CD4-positive, alpha-beta T cell (primary cell): Measurements from ENCODE around the gene MAP2K3. TPM values are rescaled to one million over a fixed set of nuclear protein-coding genes. Genes with fewer than 3 reads are reported as not detected.

Experiments used
- ATAC-seq: fragments of 200-7000 bp; cut with Tn5 transposase; one replicate; pipeline ENCODE4 v1.10.0; 2022; ENCODE audit warnings: mild to moderate bottlenecking; ENCODE audit not compliant: poor library complexity
- CTCF ChIA-PET: fragments of 350-600 bp; sonication (Branson Sonifier 250); formaldehyde crosslinking; loops from one replicate; lab custom pipeline; 2021; ENCODE audit warnings: antibody characterized with exemption, inconsistent platforms; lab: Charles Lee
- POLR2A ChIA-PET: fragments of 350-600 bp; sonication (Branson Sonifier 250); formaldehyde crosslinking; loops from one replicate; lab custom pipeline; 2021; ENCODE audit warnings: antibody characterized with exemption, inconsistent platforms; lab: Charles Lee
- DNase-seq, 14 experiments: peaks; one replicate each; pipeline ENCODE4 v3.0.0-alpha.2; 2013 to 2020; ENCODE audit warnings: mixed read lengths in 2 of 14
- H3K27ac ChIP-seq, 2 donors: one replicate each; pipeline versions ENCODE4 v1.5.1 to v1.7.0; 2013; ENCODE audit warnings: low read length in 2 of 2, low read depth in 1 of 2, mild to moderate bottlenecking in 1 of 2
- H3K27me3 ChIP-seq, 2 experiments: 1 replicate in 1 of 2; 2 replicates in 1 of 2; pipeline versions ENCODE4 v1.6.1 to v1.7.0; 2013; ENCODE audit warnings: low read length in 2 of 2, control low read depth in 1 of 2, mild to moderate bottlenecking in 1 of 2, moderate library complexity in 1 of 2; ENCODE audit not compliant: insufficient read depth in 2 of 2, control insufficient read depth in 1 of 2
- H3K36me3 ChIP-seq: one replicate; pipeline ENCODE4 v1.6.1; 2013; ENCODE audit warnings: low read length, control low read depth; ENCODE audit not compliant: insufficient read depth
- H3K4me1 ChIP-seq: one replicate; pipeline ENCODE4 v1.6.1; 2013; ENCODE audit warnings: low read length, control low read depth; ENCODE audit not compliant: insufficient read depth
- H3K4me3 ChIP-seq: one replicate; pipeline ENCODE4 v1.5.1; 2013; ENCODE audit warnings: mild to moderate bottlenecking, low read length, moderate library complexity
- H3K9me3 ChIP-seq, 2 experiments: 1 replicate in 1 of 2; 2 replicates in 1 of 2; pipeline versions ENCODE4 v1.6.1 to v1.7.0; 2013; ENCODE audit warnings: low read length in 2 of 2, mild to moderate bottlenecking in 2 of 2, control low read depth in 1 of 2, moderate library complexity in 1 of 2; ENCODE audit not compliant: control insufficient read depth in 1 of 2, insufficient read depth in 1 of 2
- H3K27ac Mint-ChIP-seq: one replicate; pipeline ENCODE4 v1.8.0; 2020; ENCODE audit warnings: mixed read lengths
- H3K27me3 Mint-ChIP-seq: one replicate; pipeline ENCODE4 v1.8.0; 2021; ENCODE audit warnings: mixed read lengths
- H3K36me3 Mint-ChIP-seq: one replicate; pipeline ENCODE4 v1.8.0; 2021; ENCODE audit warnings: low read depth, mixed read lengths
- H3K4me1 Mint-ChIP-seq: one replicate; pipeline ENCODE4 v1.8.0; 2021; ENCODE audit warnings: low read depth, mixed read lengths
- H3K4me3 Mint-ChIP-seq: one replicate; pipeline ENCODE4 v1.8.0; 2020; ENCODE audit warnings: mild to moderate bottlenecking, mixed read lengths
- H3K9me3 Mint-ChIP-seq: one replicate; pipeline ENCODE4 v1.8.0; 2020; ENCODE audit warnings: mixed read lengths
- CTCF ChIP-seq: fragments of 200-600 bp; IDR thresholded peaks from one replicate; pipeline ENCODE4 v1.8.0; 2022; ENCODE audit warnings: antibody characterized with exemption, mild to moderate bottlenecking
- intact Hi-C, 2 experiments: fragments of 100-400 bp; cut with DNase I in 1 of 2; cut with micrococcal nuclease in 1 of 2; formaldehyde crosslinking; loops; one replicate each; pipeline versions ENCODE4 v1.15.1 to v1.9.0; 2023 to 2025; cut with DNase I, micrococcal nuclease
- total RNA-seq, 174 experiments: library from RNA in 2 of 174; stranded (reverse) in 2 of 174; gene quantifications; one replicate each; pipeline ENCODE4 v1.2.3 and lab custom pipeline; 2021 to 2026

Gene MAP2K3
- total RNA-seq, 2 experiments from 2014 or later, result 36.8 to 38.5 TPM

- H3K27ac ChIP-seq, result no peak overlapping the region
- H3K4me3 ChIP-seq, result no peak overlapping the region
- H3K4me3 Mint-ChIP-seq, result peak overlapping the region; percentile 88
- H3K4me1 Mint-ChIP-seq, result peaks cover 57% of the 10 kb centered on the region
- DNase-seq (no peak), ATAC-seq (no peak)
- H3K36me3 ChIP-seq, result no peaks in the 10 kb centered on the region
- H3K27ac Mint-ChIP-seq, result peak overlapping the region; percentile 98
- intact Hi-C loops, result loop anchor here (5.0 to 10.0 kb wide), 3 partner anchors 39 to 1128 kb away; no protein-coding TSS in a partner anchor
- ChIA-PET CTCF (no interaction called here), POLR2A (interaction anchor here (0.8 kb wide), 1 partner anchor 239 kb away, joined by 3 read pairs; the partner anchor contains the start of gene USP22)
- no peak for TF ChIP-seq CTCF
- no peaks in the 10 kb centered on the region for H3K27me3 Mint-ChIP-seq
- H3K4me1 ChIP-seq, result peaks cover 69% of the 10 kb centered on the region
- H3K9me3 ChIP-seq, result no peaks in the 10 kb centered on the region
- H3K36me3 Mint-ChIP-seq, result peaks cover 4% of the 10 kb centered on the region
- H3K27me3 ChIP-seq, result no peaks in the 10 kb centered on the region
- no peaks in the 10 kb centered on the region for H3K9me3 Mint-ChIP-seq
Observed at GRCh38 chr17:21282850-21283249, 1.7 kb upstream of the MAP2K3 start.

- ATAC-seq, result no peak
- no peaks in the 10 kb centered on the region for H3K27me3 Mint-ChIP-seq
Observed at GRCh38 chr17:21283482-21284318, 811 bp upstream of the MAP2K3 start.

More at GRCh38 chr17:21283482-21284318, 811 bp upstream of the MAP2K3 start:
- peak overlapping the region; percentile 98 for H3K27ac Mint-ChIP-seq
- Histone ChIP-seq H3K36me3 (no peaks in the 10 kb centered on the region), H3K4me3 (peak overlapping the region; percentile 98), H3K9me3 (no peaks in the 10 kb centered on the region), H3K27ac (peak overlapping the region; percentile 77 to 87), H3K27me3 (no peaks in the 10 kb centered on the region), H3K4me1 (peaks cover 69% of the 10 kb centered on the region)
- DNase-seq, result peak in 2 of 14 experiments; percentile 34 to 76
- ChIA-PET POLR2A (interaction anchor here (0.8 to 1.1 kb wide), 3 partner anchors 8 to 241 kb away, joined by 3 to 6 read pairs (median 4); partner anchors contain the start of gene USP22), CTCF (no interaction called here)
- H3K4me3 Mint-ChIP-seq, result peak overlapping the region; percentile 98
- H3K4me1 Mint-ChIP-seq, result peaks cover 59% of the 10 kb centered on the region
- H3K36me3 Mint-ChIP-seq, result peaks cover 4% of the 10 kb centered on the region
- no peaks in the 10 kb centered on the region for H3K9me3 Mint-ChIP-seq
- TF ChIP-seq CTCF, result no peak
- intact Hi-C loops, result loop anchor here (2.0 to 10.0 kb wide), 4 partner anchors 39 to 1129 kb away; partner anchors contain the start of gene USP22 (in 1 of the 2)
